Transverse colon (tissue), 4 donors: ENCODE measurements around the gene WFDC13.

Source experiments
- POLR2A ChIP-seq: fragments of 450-650 bp; IDR thresholded peaks from one replicate; pipeline ENCODE4 v1.6.1; 2016; ENCODE audit warnings: antibody characterized with exemption, mild to moderate bottlenecking, moderate library complexity
- POLR2AphosphoS5 ChIP-seq, 3 donors: sonication (generic); formaldehyde crosslinking; IDR thresholded peaks; one replicate each; pipeline ENCODE4 v1.6.1; 2016; ENCODE audit warnings: antibody characterized with exemption in 3 of 3
- TF ChIP-seq, protein P1 (sequence below), 5 experiments: fragments of 200-600 bp in 3 of 5; fragments of 450-650 bp in 2 of 5; sonication (generic) in 3 of 5; IDR thresholded peaks; 1 replicate in 2 of 5; 2 replicates in 3 of 5; pipeline ENCODE4 v1.5.1; 2016 to 2017; ENCODE audit warnings: antibody characterized with exemption in 5 of 5, inconsistent platforms in 3 of 5, mild to moderate bottlenecking in 2 of 5, moderate library complexity in 1 of 5

- TF ChIP-seq, protein P1, sequence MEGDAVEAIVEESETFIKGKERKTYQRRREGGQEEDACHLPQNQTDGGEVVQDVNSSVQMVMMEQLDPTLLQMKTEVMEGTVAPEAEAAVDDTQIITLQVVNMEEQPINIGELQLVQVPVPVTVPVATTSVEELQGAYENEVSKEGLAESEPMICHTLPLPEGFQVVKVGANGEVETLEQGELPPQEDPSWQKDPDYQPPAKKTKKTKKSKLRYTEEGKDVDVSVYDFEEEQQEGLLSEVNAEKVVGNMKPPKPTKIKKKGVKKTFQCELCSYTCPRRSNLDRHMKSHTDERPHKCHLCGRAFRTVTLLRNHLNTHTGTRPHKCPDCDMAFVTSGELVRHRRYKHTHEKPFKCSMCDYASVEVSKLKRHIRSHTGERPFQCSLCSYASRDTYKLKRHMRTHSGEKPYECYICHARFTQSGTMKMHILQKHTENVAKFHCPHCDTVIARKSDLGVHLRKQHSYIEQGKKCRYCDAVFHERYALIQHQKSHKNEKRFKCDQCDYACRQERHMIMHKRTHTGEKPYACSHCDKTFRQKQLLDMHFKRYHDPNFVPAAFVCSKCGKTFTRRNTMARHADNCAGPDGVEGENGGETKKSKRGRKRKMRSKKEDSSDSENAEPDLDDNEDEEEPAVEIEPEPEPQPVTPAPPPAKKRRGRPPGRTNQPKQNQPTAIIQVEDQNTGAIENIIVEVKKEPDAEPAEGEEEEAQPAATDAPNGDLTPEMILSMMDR (IDR thresholded peaks at IDR 0.05) = no peak
- TF ChIP-seq POLR2A = no peak
- TF ChIP-seq POLR2AphosphoS5 (IDR thresholded peaks at IDR 0.05) = no peak
These were observed 40.8 kb downstream of the WFDC13 start for GRCh38 chr20:45742596-45742995.
